Nephron progenitor cell (in vitro differentiated cells): ENCODE measurements around the gene IMP4.
A peak's percentile ranks its signal among the peaks of the same experiment; 100 is the strongest.

ENCODE experiments used
- DNase-seq: peaks from one replicate; pipeline ENCODE4 v3.0.0; 2021
- H3K27ac Mint-ChIP-seq: 2 replicates; pipeline ENCODE4 v1.8.0; 2021; ENCODE audit warnings: mild to moderate bottlenecking, moderate library complexity, mixed read lengths
- H3K27me3 Mint-ChIP-seq: 2 replicates; pipeline ENCODE4 v1.8.0; 2021; ENCODE audit warnings: mild to moderate bottlenecking, low read depth, mixed read lengths; ENCODE audit not compliant: poor library complexity
- H3K36me3 Mint-ChIP-seq: 2 replicates; pipeline ENCODE4 v1.8.0; 2021; ENCODE audit warnings: low read depth, mixed read lengths
- H3K4me1 Mint-ChIP-seq: 2 replicates; pipeline ENCODE4 v1.8.0; 2021; ENCODE audit warnings: mixed read lengths
- H3K4me3 Mint-ChIP-seq: 2 replicates; pipeline ENCODE4 v1.8.0; 2021; ENCODE audit warnings: mild to moderate bottlenecking, moderate library complexity, mixed read lengths
- H3K9me3 Mint-ChIP-seq: 2 replicates; pipeline ENCODE4 v1.8.0; 2021; ENCODE audit warnings: mild to moderate bottlenecking, moderate library complexity, mixed read lengths
- CTCF ChIP-seq: fragments of 200-600 bp; sonication (generic); IDR thresholded peaks from 2 replicates; pipeline ENCODE4 v1.5.0; 2021; ENCODE audit warnings: antibody characterized with exemption

Gene IMP4

GRCh38 chr2:130365075-130365474 lies 22.4 kb downstream of the IMP4 start:
- Mint-ChIP-seq H3K27me3 (peaks cover 4% of the 10 kb centered on the region), H3K36me3 (peaks cover 10% of the 10 kb centered on the region), H3K27ac (no peak overlapping the region), H3K4me1 (no peaks in the 10 kb centered on the region), H3K9me3 (peaks cover 34% of the 10 kb centered on the region), H3K4me3 (no peak overlapping the region)
- no peak for TF ChIP-seq CTCF
- no peak for DNase-seq

DNA sequence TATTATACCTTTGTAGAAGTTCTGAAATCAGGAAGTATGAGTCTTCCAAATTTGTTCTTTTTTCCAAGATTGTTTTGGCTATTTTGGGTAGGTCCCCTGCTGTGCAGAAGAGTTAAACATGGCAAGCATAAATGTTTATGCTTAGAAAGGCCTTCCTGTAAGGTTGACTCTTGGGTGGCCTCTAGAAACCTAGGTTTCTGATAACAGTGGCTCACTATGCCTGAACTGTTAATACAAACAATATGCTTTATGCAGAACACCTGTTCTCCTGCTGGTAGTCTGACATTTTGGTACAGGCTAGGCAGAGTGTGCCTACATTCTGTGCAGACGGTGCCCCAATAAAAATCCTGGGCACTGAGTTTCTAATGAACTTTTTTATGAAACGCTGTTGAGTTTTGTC lies 23.3 kb downstream of the IMP4 start:
- DNase-seq: no peak
- peaks cover 15% of the 10 kb centered on the region for H3K36me3 Mint-ChIP-seq
- no peaks in the 10 kb centered on the region for H3K4me1 Mint-ChIP-seq
- no peak for TF ChIP-seq CTCF
- peaks cover 25% of the 10 kb centered on the region for H3K9me3 Mint-ChIP-seq
- peaks cover 4% of the 10 kb centered on the region for H3K27me3 Mint-ChIP-seq
- H3K4me3 Mint-ChIP-seq: no peak overlapping the region
- H3K27ac Mint-ChIP-seq: no peak overlapping the region

GRCh38 chr2:130366720-130367119 lies 24.0 kb downstream of the IMP4 start:
- H3K4me1 Mint-ChIP-seq: peaks cover 5% of the 10 kb centered on the region
- peaks cover 20% of the 10 kb centered on the region for H3K9me3 Mint-ChIP-seq
- no peak for TF ChIP-seq CTCF
- H3K4me3 Mint-ChIP-seq: no peak overlapping the region
- H3K27ac Mint-ChIP-seq: no peak overlapping the region
- peaks cover 22% of the 10 kb centered on the region for H3K36me3 Mint-ChIP-seq
- no peaks in the 10 kb centered on the region for H3K27me3 Mint-ChIP-seq
- no peak for DNase-seq

DNA sequence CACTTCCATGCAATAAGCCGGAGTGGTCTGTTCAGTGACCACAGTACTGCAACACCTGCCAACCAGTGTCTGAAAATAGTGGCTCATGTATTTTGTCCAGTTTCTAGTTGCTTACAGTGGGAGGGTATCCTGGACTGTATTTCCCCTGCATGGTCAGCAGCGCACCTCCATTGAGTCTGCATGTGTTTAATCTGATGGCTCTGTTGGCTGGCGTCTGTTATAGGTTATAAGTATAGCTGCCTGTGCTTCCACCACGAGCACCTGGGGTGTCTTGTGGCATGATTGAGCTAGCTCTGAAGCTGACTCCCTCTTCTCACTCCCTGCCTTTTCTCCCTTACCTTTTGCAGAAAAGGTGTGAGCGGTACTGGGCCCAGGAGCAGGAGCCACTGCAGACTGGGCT lies 26.1 kb downstream of the IMP4 start:
- H3K9me3 Mint-ChIP-seq: peaks cover 13% of the 10 kb centered on the region
- no peak for TF ChIP-seq CTCF
- no peaks in the 10 kb centered on the region for H3K27me3 Mint-ChIP-seq
- H3K4me1 Mint-ChIP-seq: peaks cover 20% of the 10 kb centered on the region
- DNase-seq: no peak
- H3K27ac Mint-ChIP-seq: no peak overlapping the region
- no peak overlapping the region for H3K4me3 Mint-ChIP-seq
- peaks cover 29% of the 10 kb centered on the region for H3K36me3 Mint-ChIP-seq

DNA sequence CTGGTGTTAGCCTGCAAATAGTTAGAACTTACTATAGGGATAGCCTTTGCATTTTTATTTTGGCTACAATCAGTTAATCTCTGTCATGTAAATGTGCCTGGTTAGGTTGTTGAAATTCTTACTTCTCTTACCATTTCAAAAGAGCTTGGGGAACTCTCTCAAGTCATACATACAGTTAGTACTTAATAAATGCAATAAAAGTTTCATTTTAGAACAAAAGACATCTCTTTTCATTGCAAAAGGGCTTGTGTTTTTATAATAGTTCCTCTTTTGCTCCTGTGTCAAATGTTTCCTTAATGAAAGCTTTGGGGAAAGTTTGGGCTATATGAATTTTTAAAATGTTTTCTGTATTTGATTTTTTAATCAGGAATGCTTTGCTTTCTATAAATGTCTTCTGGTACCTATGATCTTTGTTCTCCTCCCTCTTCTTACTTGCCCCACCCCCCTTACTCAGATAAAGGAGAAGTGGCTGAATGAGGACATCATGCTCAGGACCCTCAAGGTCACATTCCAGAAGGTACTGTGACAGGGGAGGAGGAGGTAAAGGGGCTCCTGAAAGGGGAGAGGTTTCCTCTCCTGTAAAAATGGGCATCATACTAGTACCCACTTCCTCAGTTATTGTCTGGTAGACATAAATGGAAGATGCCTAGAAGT lies 26.7 kb downstream of the IMP4 start:
- H3K4me3 Mint-ChIP-seq: no peak overlapping the region
- no peak overlapping the region for H3K27ac Mint-ChIP-seq
- peaks cover 22% of the 10 kb centered on the region for H3K4me1 Mint-ChIP-seq
- H3K27me3 Mint-ChIP-seq: peaks cover 3% of the 10 kb centered on the region
- peaks cover 8% of the 10 kb centered on the region for H3K9me3 Mint-ChIP-seq
- H3K36me3 Mint-ChIP-seq: peaks cover 24% of the 10 kb centered on the region
- no peak for TF ChIP-seq CTCF
- no peak for DNase-seq

GRCh38 chr2:130369965-130370341 lies 27.3 kb downstream of the IMP4 start:
- H3K27me3 Mint-ChIP-seq: peaks cover 5% of the 10 kb centered on the region
- no peak for DNase-seq
- H3K9me3 Mint-ChIP-seq: peaks cover 5% of the 10 kb centered on the region
- H3K36me3 Mint-ChIP-seq: peaks cover 24% of the 10 kb centered on the region
- peak overlapping the region; percentile 48 for H3K27ac Mint-ChIP-seq
- H3K4me3 Mint-ChIP-seq: peak overlapping the region; percentile 28
- no peak for TF ChIP-seq CTCF
- peaks cover 25% of the 10 kb centered on the region for H3K4me1 Mint-ChIP-seq
